ENCODE results near the gene DDX10. TPM values are rescaled to one million over a fixed set of nuclear protein-coding genes. Genes with fewer than 3 reads are reported as not detected.
"Not testable (repeated sequence)": the region's sequence is repeated elsewhere in the genome, so short reads cannot be mapped to it uniquely, and the experiment has no call there.

DDX10 gene
- polyA plus RNA-seq, 1 donor = 20.7 TPM

DNA sequence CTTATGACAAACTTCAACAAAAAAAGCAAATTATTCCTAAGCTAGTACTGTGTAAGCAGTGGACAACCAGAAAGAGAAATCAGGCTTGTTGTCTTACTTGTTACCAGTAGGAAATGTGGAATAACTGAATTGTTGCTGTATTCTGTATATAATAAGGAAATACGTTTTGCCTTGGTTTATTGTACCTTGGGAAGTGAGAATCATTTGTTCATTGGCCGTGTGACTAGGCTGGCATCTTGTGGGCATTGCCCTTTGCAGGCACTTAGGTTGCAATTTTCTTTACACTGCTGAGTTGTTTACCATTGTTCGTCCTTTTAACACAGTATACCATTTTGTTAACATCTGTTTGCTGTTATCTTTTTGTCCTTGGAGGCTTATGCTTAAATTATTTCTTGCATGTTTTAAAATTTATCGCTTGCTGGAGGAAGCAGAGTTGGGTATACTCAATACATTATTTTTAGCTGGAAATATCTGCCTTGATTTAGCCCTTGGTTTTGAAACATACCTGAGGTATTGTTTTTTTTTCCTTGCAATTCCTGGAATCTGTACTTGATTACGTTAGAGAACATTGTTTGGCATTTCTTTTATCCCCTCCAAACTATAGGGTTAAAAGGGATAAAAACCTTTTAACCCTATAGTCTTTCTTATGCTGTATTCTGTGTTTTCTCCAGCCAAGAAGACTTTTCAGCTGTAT lies 109.3 kb downstream of the DDX10 start:
- DNase-seq (ENCODE audit: low read depth) = no peak

DNA sequence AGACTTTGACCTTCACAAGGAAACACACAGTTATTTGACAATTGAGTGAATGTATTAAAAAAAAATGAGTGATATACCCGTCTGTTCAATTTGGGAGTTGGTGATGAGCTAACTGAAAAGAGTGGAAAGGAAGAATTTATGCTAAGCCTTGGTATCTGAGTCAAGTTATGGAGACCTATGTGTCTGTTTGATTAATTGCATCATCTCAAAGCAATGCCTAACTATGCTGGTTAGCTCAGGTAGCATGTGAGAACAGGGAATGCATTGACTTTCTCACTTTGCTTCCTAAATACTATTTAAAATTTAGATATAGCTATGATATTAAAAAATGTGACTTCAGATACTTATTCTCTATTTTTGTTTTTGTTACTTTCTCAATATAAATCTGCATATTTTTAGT lies 110.5 kb downstream of the DDX10 start:
- no peak for DNase-seq (ENCODE audit: low read depth)

DNA sequence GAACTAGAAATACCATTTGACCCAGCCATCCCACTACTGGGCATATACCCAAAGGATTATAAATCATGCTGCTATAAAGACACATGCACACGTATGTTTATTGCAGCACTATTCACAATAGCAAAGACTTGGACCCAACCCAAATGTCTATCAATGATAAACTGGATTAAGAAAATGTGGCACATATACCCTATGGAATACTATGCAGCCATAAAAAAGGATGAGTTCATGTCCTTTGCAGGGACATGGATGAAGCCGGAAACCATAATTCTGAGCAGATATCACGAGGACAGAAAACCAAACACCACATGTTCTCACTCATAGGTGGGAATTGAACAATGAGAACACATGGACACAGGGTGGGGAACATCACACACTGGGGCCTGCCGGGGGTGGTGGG lies 114.3 kb downstream of the DDX10 start:
- DNase-seq (ENCODE audit: low read depth) = not testable (repeated sequence)

DNA sequence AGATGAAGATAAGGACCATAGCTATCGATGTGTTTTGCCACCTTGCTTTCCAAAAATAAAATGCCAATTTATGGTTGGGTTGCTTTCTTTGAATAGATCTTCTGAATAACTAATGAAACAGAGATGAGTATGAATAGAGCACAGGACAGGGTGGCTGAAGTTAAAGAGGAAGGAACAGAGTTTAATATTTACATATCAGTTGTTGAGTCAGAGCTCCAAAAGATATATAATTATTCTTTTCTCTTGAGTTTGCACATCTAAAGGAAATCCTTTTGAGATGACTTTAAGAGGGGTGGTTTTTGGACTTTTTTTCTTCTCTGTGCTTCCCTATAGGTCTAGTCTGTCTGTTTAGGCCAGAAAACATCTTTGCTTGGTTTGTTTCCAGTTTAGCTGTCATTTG lies 115.2 kb downstream of the DDX10 start:
- no peak for DNase-seq (ENCODE audit: low read depth)

DNA sequence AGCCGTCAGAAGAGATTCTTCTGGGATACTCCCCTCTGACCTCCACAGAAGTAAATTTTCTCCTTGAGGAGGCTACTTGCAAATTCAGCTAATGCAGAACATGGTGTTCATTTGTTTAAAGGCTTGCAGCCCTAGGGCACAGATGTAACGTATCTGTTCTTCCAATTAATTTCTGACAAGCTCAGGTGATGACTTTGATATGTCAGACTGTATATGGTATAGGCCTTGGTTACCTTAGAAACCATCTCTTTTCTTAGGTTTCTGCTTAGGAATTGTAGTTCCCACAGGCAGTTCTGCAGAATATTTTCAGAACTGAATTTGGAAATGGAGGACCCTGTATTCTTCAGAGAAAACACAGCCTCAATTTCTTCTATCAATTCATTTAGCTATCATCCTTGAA lies 117.1 kb downstream of the DDX10 start:
- no peak for DNase-seq (ENCODE audit: low read depth)

DNA sequence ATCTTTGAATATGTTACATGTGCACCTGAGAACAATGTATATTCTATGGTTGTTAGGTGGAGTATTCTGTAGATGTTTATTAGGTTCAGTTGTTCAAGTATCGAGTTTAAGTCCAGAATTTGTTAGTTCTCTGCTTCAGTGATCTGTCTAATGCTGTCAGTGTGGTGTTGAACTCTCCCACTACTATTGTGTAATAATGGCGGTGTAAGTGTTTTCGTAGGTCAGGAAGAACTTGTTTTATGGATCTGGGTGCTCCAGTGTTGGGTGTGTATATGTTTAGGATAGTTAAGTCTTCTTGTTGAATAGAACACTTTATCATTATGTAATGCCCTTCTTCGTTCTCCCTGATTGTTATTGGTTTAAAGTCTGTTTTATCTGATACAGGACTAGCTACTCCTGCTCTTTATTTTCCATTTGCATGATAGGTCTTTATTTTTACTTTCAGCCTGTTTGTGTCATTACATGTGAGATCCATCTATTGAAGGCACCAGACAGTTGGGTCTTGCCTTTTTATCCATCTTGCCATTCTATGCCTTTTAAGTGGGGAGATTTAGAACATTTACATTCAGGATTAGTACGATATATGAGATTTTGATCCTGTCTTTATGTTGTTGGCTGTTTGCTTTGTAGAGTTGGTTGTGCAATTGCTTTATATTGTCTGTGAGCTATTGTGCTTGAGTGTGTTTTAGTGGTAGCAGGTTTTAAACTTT lies 121.6 kb downstream of the DDX10 start:
- DNase-seq (ENCODE audit: low read depth) = no peak

DNA sequence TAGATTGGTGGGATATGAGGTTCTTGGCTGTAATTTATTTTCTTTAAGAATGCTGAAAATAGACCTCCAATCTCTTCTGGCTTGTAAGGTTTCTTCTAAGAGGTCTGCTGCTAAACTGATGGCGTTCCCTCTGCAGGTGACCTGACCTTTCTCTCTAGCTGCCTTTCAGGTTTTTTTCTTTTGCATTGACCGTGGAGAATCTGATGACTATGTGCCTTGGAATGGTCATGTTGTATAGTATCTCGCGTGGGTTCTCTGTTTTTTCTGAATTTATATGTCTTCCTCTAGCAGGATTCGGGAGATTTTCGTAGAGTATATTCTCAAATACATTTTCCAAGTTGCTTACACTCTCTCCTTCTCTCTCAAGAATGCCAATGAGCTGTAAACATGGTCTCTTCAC lies 122.2 kb downstream of the DDX10 start:
- DNase-seq (ENCODE audit: low read depth) = no peak

DNA sequence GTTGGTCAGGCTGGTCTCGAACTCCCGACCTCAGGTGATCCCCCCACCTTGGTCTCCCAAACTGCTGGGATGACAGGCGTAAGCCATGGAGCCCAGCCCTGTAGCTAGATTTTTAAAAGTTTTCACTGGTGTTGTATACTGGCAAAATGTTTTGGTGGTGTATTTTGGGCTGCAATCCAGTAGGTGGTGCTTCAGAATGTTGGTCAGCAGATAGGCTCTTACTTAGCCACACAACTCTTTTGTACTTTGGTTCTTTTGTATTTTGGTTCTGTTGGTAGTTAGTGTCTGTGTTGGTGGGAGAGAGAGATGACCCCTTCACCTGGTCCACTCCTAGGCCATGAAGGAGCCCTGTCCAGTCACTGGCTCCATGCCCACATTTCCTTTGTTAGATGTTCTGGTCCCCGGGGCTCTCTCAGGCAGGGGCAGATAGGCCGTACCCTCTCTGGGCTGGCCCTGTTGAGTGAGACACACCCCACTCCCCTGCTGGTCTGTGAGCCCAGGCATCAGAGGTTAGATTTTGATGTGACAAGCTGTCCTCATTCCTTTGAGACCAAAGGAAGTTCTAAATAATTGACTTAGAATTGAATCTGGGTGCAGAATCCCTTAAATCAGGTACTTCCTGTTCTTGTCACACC lies 123.8 kb downstream of the DDX10 start:
- no peak for DNase-seq (ENCODE audit: low read depth)

DNA sequence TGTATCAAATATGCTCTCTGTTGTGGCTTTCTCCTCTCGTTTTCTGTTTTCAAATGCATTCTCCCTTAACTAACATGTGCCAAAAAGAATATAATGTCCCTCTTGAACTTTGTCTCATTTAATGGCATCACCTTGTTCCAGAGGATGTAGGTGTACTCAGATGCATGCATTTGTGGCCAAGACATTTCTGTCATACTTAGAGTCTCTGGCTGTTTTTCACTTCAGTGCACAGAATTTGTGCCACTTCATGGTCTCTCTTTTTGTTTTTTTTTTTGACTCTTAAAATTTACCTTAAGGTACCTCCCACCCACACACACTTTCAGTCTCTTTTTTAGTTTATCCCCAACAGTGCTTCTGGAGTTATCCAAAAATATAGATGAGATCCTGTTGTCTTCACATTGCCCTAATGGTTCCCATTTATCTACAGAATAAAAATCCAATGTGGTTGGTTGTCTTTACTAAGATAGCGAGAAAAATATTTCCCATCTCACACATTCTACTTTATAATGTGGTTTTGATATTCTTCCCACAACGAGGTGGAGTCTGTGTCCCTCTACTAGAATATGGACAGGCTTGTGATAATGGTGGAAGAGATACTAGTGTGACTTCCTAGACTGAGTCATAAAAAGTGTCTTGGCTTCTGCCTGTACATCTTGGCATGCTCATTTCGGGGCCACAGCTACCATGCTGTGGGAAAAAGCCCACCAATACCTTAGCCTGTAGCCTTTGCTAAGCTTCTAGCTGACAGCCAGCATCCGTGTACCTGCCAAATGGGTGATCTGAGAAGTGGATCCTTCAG lies 125.8 kb downstream of the DDX10 start:
- no peak for DNase-seq (ENCODE audit: low read depth)

DNA sequence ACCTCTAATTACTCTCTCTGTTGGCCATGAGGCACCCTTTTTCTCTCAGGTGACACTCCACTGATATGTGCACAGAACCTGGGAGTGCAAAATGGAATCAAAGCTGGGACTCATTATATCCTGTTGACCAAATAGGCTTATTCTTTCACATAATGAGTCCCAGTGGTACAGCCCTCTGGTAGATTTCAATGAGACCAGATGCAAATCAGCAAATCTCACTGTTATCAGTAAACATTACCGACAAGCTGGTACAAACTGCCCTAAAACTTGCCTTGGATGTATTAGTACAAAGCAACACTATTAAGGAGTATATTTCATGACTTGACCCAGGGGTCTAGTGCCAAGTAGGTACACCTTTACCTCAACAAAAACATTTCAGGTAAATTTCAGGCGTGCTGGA lies 128.3 kb downstream of the DDX10 start:
- no peak for DNase-seq (ENCODE audit: low read depth)

DNA sequence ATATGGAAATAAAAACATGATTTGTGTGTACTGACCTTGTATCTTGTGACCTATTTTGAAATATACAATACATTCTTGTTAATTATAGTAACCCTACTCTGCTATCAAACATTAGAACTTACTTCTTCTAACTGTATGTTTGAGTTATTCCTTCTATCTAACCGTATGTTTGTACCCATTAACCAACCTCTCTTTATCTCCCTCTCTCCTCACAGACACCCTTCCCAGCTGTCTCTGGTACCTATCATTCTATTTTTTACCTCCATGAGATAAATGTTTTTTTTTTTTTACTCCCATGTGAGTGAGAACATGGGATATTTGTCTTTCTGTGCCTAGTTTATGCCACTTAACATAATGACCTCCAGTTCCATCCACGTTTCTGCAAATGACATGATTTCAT lies 128.7 kb downstream of the DDX10 start:
- DNase-seq (ENCODE audit: low read depth) = no peak

DNA sequence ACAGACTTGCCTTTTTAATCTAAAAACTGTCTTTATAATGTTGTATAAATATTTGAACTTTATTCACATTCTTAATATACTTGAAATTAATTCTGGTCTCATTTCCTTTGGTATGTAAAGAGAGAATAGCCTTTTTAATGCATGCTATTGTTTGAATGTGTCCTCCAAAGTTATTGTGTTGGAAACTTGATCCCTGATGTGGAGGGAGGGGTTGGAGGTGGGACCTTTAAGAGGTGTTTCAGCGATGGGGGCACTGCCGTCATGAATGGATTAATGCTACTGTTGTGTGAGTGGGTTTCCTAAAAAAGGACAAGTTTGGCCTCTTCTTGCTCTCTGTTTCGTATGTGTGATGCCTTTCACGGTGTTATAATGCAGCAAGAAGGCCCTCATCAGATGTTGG lies 131.7 kb downstream of the DDX10 start:
- no peak for DNase-seq (ENCODE audit: low read depth)

DNA sequence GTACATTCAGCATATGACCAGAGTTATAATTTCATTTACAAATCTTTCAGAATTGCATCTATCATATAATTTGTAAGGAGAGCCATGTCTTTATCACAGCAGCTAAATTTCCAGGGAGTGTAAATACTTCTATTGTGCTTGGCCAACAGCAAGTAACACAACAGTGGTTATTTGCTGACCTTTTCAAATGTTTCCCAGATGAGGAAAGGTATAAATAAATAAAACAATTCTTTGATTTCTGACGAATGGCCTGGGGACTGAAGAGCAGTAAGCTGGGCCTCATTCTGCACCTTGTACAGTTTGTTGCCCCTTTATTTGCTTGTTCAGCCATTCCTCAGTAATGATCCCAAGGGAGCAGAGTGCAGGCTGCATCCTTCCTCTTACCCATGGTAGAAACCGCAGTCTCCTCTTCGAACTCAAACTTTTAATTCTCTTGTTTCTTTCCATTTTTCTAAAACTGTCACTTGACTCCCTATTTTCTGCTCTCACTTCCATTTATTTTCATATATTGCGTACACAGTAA lies 132.8 kb downstream of the DDX10 start:
- DNase-seq (ENCODE audit: low read depth) = no peak

DNA sequence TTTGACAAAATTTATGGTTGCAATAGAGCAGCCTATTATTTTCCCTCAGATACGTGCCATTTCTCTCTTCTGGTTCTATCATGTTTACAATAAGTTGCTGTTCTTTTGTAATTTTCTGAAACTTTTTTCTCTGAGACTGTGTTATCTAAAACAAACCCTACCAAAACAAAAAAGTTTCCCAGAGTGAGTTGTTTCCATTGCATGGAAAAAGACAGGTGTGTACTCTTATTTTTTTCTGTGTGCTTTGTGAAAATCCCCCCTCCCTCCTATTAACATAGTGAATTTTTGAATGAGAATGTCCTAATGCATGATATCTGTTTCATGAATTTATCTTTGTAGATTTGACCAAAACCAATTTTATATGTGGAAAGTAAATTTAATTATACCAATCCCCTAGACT lies 137.6 kb downstream of the DDX10 start:
- no peak for DNase-seq (ENCODE audit: low read depth)

DNA sequence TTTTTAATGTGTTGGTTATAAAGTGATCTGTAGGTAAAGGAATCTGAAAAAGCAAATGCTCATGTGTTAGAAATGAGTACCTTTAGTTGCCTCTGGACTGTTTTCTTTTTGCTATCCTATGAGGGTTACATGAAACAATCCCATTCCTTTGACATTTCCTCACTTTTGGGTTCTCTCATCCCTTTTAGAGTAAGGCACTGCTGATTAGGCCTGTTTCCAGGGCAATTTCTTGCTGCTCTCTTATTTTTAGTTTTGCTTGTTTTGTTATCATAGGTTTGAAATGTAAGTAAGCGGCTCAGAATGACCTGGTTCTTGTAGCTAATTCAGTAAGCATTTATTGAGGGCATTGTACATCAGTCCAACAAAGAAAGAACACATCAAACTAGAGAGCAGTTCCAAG lies 138.9 kb downstream of the DDX10 start:
- no peak for DNase-seq (ENCODE audit: low read depth)

DNA sequence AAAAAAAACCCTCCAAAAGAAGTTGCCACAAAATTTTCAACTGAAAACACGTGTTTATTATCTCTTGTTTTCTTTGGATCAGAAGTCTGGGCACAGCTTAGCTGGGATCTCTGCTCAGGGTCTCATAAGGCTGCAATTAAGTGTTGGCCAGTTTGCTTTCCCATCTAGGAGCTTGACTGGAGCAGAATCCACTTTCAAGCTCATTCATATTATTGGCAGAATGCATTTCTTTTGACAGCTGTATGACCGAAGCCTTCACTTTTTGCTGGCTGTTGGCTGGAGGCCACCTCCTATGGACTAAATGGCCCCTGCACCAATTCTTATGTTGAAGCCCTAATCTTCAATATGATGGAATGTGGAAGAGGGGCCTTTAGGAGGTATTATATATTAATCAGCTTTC lies 139.6 kb downstream of the DDX10 start:
- no peak for DNase-seq (ENCODE audit: low read depth)

DNA sequence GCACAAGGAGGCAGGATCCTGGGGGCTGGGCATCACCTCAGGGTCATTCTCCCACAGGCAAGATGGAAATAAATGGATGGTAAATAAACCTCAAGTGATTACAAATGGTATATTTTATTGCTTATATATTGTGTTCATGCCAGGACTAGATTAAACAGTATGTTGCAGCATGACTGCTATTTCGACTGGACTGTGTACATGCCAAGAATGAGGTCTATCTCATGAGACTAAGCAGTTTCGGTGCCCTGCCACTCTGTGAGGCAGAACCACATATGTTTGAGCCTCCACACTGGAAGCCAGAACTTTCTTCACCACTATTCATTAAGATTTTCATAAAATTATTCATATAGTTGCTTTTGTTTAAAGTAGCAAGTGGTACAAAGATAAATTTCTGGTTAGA lies 140.2 kb downstream of the DDX10 start:
- DNase-seq (ENCODE audit: low read depth) = no peak

DNA sequence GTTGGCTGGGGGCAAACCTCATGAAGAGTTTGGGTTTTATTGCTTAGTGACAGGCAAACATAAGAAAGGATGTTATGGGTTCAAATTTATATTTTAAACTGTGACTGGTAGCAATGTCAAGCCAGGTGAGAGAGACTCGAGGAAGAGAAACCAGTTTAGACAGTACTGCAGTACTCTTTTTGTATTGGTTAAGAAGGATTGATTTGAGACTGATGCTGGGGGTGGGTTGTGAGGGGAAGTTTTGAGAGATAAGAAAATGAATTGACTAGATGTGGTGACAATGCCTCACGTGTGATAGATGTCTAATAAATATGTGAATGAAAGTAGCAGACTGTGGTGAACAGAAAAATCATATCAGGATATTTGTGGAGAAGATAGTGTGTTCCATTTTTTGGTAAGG lies 142.4 kb downstream of the DDX10 start:
- DNase-seq (ENCODE audit: low read depth) = no peak

DNA sequence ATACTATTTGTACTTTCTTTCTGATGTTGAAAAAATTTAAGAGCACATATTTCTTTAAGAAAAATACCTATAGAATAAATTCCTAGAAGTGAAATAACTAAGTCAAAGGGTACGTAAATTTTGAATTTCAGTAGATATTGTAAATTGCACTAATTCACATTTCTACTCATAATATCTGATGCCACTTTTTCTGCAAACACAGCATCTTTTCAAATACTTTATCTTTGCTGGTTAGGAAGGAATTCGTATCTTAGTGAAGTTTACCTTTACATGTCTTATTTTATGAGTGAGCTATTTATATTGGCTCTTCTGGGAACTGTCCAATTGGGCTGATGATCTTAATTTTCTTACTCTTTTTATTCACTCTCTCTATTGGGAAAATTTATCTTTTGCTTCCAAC lies 148.2 kb downstream of the DDX10 start:
- DNase-seq (ENCODE audit: low read depth) = no peak

DNA sequence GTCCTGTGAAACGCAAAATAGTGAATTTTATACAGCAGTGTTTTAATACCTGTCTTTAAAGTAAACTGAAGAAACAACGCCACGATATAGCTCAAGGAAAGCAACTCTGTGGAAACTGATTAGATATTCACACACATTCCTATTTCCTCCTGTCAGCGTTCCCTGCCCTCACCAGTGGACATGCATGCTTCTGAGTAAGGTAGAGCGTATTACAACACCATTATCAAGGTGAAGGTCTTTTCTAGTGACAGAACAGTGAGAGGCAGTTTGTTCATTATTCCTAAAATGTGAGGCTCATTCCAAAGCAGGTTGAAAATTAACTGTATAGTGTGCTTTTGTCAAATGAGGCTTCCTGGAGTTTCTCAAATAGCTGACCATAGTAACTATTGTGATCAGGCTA lies 153.1 kb downstream of the DDX10 start:
- no peak for DNase-seq (ENCODE audit: low read depth)

DNA sequence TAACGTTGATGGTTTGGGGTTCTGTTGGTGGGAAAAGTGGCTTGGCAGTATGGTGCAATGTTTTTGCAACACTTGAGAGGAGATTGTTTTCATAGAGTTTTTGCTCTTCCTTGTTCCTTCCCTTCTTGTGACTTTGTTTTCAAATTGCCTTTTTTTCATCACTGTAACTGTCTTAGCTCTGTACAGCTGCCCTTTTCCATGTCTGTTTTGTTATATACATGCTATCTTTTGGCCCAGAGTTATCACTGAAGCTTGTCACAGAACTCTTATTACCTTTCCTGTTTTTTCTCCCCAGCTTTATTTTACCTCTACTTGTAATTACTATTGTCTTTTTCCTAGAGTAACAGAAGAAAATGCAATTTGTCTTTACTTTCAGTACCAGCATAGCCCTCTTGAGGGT lies 154.1 kb downstream of the DDX10 start:
- DNase-seq (ENCODE audit: low read depth) = no peak

DNA sequence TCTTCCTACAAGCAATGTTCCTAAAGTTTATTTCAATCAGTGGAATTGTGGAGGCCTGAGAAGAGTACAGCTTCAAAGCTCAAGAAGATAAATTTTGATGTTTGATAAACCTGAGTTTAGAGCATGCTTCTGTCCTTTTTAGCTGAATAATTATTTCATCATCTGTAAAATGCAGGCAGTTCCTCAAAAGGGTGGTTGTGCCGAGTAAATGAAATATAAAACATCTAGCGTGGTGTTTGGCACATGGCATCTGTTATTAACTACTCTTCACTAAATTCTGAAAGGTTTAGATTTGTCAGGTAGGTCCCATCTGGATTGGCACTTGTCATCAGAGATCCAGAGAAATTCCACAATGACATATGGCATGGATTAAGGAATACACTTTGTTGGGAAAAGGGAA lies 155.1 kb downstream of the DDX10 start:
- DNase-seq (ENCODE audit: low read depth) = no peak
